ENCODE data around the gene FRMD1. TPM values are rescaled to one million over a fixed set of nuclear protein-coding genes. Genes with fewer than 3 reads are reported as not detected.

The FRMD1 gene
- total and polyA plus RNA-seq, 2 of the 8 experiments (the other 6 are each of a cell fraction or from before 2014, with no cell fraction given): 0.36 TPM; not detected in 1

DNA sequence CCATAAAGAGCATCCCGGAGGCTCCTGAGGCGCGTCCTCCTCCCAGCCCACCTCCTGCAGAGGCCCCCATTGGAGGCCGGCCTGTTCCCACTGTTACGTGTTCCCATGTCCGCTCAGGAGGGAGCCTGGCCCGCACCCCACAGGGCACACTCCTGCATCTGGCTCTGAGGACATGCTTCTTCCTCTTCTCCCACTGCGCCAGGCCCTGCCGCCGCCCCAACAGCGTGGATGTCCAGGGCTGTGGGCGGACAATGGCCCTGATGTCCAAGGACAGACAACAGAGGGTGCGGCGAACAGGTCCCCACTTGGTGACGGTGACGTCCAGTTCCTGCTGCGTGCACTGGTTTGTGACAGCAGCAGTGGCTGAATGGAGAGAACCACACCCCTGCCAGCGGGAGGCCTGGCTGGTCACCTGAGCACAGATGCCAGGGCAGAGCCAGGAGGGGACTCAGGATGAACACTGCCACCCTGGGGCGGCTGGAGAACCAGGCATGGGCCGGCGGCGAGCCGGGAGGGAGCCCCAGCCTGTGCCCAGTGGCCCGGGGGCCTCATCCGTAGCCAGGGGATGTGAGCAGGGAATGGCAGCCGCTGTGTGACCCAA, 26.6 kb downstream of the FRMD1 start:
- DNase-seq (ENCODE audit: low read depth in 1 of 2, low spot score in 2 of 2) (no peak), FAIRE-seq (no peak)
- Histone ChIP-seq H3K18ac (ENCODE audit: extremely low read depth, low read length) (no peak overlapping the region), H3K14ac (ENCODE audit: insufficient read length) (no peak overlapping the region), H3K27me3 (replicated peaks in 1 of 4; ENCODE audit: control insufficient read depth in 3 of 4, extremely low read depth in 1 of 4, insufficient read depth in 3 of 4, low read length in 3 of 4) (no peaks in the 10 kb centered on the region; a peak in 1 of 7 replicates), H2BK5ac (ENCODE audit: low read depth, low read length) (no peak overlapping the region), H3K4me1 (replicated peaks in 1 of 4; ENCODE audit: control insufficient read depth in 3 of 4, insufficient read depth in 4 of 4, low read length in 3 of 4) (no peaks in the 10 kb centered on the region; a peak in 3 of 7 replicates), H3K4me2 (ENCODE audit: insufficient read depth in 1 of 2, low read depth in 2 of 2, low read length in 2 of 2) (no peak overlapping the region), H2AK5ac (ENCODE audit: low read depth, low read length) (no peak overlapping the region), H3K27ac (ENCODE audit: low read depth, low read length) (no peak overlapping the region), H3K9ac (replicated peaks in 1 of 4; ENCODE audit: extremely low read depth in 1 of 4, low read depth in 3 of 4, low read length in 3 of 4) (no peak overlapping the region), H4K20me1 (replicated peaks in 1 of 2; ENCODE audit: control insufficient read depth in 1 of 2, insufficient read depth in 2 of 2, low read length in 2 of 2) (no peaks in the 10 kb centered on the region), H3K9me3 (ENCODE audit: insufficient read depth in 2 of 2, low read depth in 1 of 2, low read length in 1 of 2) (no peaks in the 10 kb centered on the region), H4K8ac (ENCODE audit: extremely low read depth, insufficient read depth, low read length) (no peak overlapping the region), H2BK12ac (ENCODE audit: low read depth, low read length) (0 out of 2 replicates have a peak overlapping the region, but pooled peaks have one; percentile 9), H3K4ac (replicated peaks; ENCODE audit: insufficient read length, low read depth, low read length) (no peak overlapping the region), H3K23me2 (ENCODE audit: low read depth, low read length) (no peaks in the 10 kb centered on the region), H2BK15ac (ENCODE audit: low read length) (no peak overlapping the region), H4K91ac (replicated peaks; ENCODE audit: insufficient read length, low read length) (no peak overlapping the region), H3K36me3 (ENCODE audit: control insufficient read depth in 2 of 4, insufficient read depth in 4 of 4, low read length in 3 of 4) (no peaks in the 10 kb centered on the region; a peak in 1 of 8 replicates), H2BK20ac (ENCODE audit: low read length) (no peak overlapping the region), H3K4me3 (ENCODE audit: extremely low read depth in 1 of 4, insufficient read depth in 2 of 4, low read depth in 3 of 4, low read length in 4 of 4) (no peak overlapping the region), H3K79me1 (ENCODE audit: low read depth, low read length) (no peaks in the 10 kb centered on the region), H3K23ac (ENCODE audit: insufficient read length) (no peak overlapping the region), H2AFZ (ENCODE audit: low read length) (no peak overlapping the region), H3K56ac (replicated peaks; ENCODE audit: insufficient read length, low read depth, low read length) (no peak overlapping the region), H3K79me2 (ENCODE audit: control insufficient read depth in 1 of 2, insufficient read depth in 2 of 2, low read length in 2 of 2) (no peaks in the 10 kb centered on the region), H4K5ac (ENCODE audit: insufficient read length, low read depth, low read length) (no peak overlapping the region), H2BK120ac (replicated peaks; ENCODE audit: low read depth, low read length) (no peak overlapping the region)
- WGBS, 2 experiments (ENCODE audit: extremely low coverage in 1 of 2, insufficient coverage in 1 of 2, insufficient read length in 1 of 2, insufficient replicate concordance in 2 of 2, low coverage in 1 of 2, low lambda C conversion rate in 2 of 2, missing lambda C conversion rate in 1 of 2): 88% methylated on average over 26 of the region's 26 CpGs; no CpG with 5 or more reads in 1 of the 2 experiments
- ChIA-PET CTCF (ENCODE audit: partially characterized antibody) (no interaction called here), POLR2A (ENCODE audit: partially characterized antibody) (interaction anchor here (0.9 kb wide), 1 partner anchor 7 kb away, joined by 3 read pairs; no protein-coding TSS in a partner anchor)
- TF ChIP-seq RAD21 (IDR thresholded peaks at IDR 0.05 in 1 of 2, conservative IDR thresholded peaks at IDR 0.05 in 1 of 2; ENCODE audit: low read depth in 2 of 2, low read length in 2 of 2) (0 out of 4 replicates have a peak, but pooled peaks of 1 of the 2 experiments have one; percentile 13), NRF1 (IDR thresholded peaks at IDR 0.05; ENCODE audit: low read depth, low read length) (no peak), SP4 (IDR thresholded peaks at IDR 0.05; ENCODE audit: low read length) (no peak)
